AG09319 (cell line): ENCODE data around the gene THSD4.
A peak's percentile ranks its signal among the peaks of the same experiment; 100 is the strongest.

Experiments
- DNase-seq: peaks from one replicate; pipeline ENCODE4 v3.0.0-alpha.2; 2010; ENCODE audit warnings: low read depth; ENCODE audit errors: extremely low read depth
- CTCF ChIP-seq: IDR thresholded peaks from 2 replicates; pipeline ENCODE4 v1.5.1; 2011; ENCODE audit warnings: low read depth, mild to moderate bottlenecking, inconsistent platforms, low read length, moderate library complexity

The THSD4 gene

GRCh38 chr15:71373917-71374316 lies 258.6 kb downstream of the THSD4 start:
- DNase-seq: no peak
- no peak for TF ChIP-seq CTCF

GRCh38 chr15:71374607-71375352 lies 259.5 kb downstream of the THSD4 start:
- DNase-seq: peak; percentile 83
- TF ChIP-seq CTCF: no peak

- DNase-seq: no peak
- TF ChIP-seq CTCF: no peak
These were observed 260.7 kb downstream of the THSD4 start for GRCh38 chr15:71375934-71376333.

- no peak for TF ChIP-seq CTCF
- DNase-seq: no peak
These were observed 264.6 kb downstream of the THSD4 start for GRCh38 chr15:71379893-71380292.

- TF ChIP-seq CTCF: no peak
- no peak for DNase-seq
These were observed 265.1 kb downstream of the THSD4 start for GRCh38 chr15:71380345-71380744.

GRCh38 chr15:71384501-71384900 lies 269.2 kb downstream of the THSD4 start:
- DNase-seq: no peak
- TF ChIP-seq CTCF: no peak

- no peak for TF ChIP-seq CTCF
- no peak for DNase-seq
These were observed 269.8 kb downstream of the THSD4 start for GRCh38 chr15:71385026-71385425.
